Activated effector memory CD4-positive, alpha-beta T cell treated with Interleukin-2 at 50 U/mL for 16 hours (primary cell): Measurements from ENCODE around the gene HAPLN3.

Source experiments
- DNase-seq: peaks from one replicate; pipeline ENCODE4 v3.0.0-alpha.2; 2020

HAPLN3 gene

GRCh38 chr15:88891540-88892254, 3.6 kb downstream of the HAPLN3 start:
- no peak for DNase-seq

GRCh38 chr15:88890495-88890894, 4.8 kb downstream of the HAPLN3 start:
- DNase-seq, result no peak

- DNase-seq, result no peak
Measured at GRCh38 chr15:88888719-88889118, 6.6 kb downstream of the HAPLN3 start.

- no peak for DNase-seq
Measured at GRCh38 chr15:88887068-88887580, 8.2 kb downstream of the HAPLN3 start.

GRCh38 chr15:88882785-88883184, 12.6 kb downstream of the HAPLN3 start:
- DNase-seq, result no peak

- DNase-seq, result no peak
Measured at GRCh38 chr15:88881775-88882174, 13.6 kb downstream of the HAPLN3 start.

GRCh38 chr15:88880944-88881740, 14.2 kb downstream of the HAPLN3 start:
- no peak for DNase-seq

GRCh38 chr15:88878720-88879184, 16.6 kb downstream of the HAPLN3 start:
- DNase-seq, result no peak

- no peak for DNase-seq
Measured at GRCh38 chr15:88877906-88878305, 17.4 kb downstream of the HAPLN3 start.

- no peak for DNase-seq
Measured at GRCh38 chr15:88877415-88877814, 17.9 kb downstream of the HAPLN3 start.

- no peak for DNase-seq
Measured at GRCh38 chr15:88876573-88876972, 18.8 kb downstream of the HAPLN3 start.

GRCh38 chr15:88874684-88875083, 20.7 kb downstream of the HAPLN3 start:
- DNase-seq, result no peak

- DNase-seq, result no peak
Measured at GRCh38 chr15:88874275-88874674, 21.1 kb downstream of the HAPLN3 start.

GRCh38 chr15:88873786-88874185, 21.6 kb downstream of the HAPLN3 start:
- DNase-seq, result no peak

GRCh38 chr15:88872706-88873105, 22.6 kb downstream of the HAPLN3 start:
- DNase-seq, result no peak

- DNase-seq, result no peak
Measured at GRCh38 chr15:88872106-88872505, 23.2 kb downstream of the HAPLN3 start.

- no peak for DNase-seq
Measured at GRCh38 chr15:88871313-88871712, 24.0 kb downstream of the HAPLN3 start.

- no peak for DNase-seq
Measured at GRCh38 chr15:88866295-88866881, 29.0 kb downstream of the HAPLN3 start.

GRCh38 chr15:88865498-88866099, 29.7 kb downstream of the HAPLN3 start:
- DNase-seq, result no peak

- no peak for DNase-seq
Measured at GRCh38 chr15:88864861-88865497, 30.4 kb downstream of the HAPLN3 start.

- no peak for DNase-seq
Measured at GRCh38 chr15:88863412-88863811, 31.9 kb downstream of the HAPLN3 start.

- DNase-seq, result no peak
Measured at GRCh38 chr15:88860212-88860611, 35.1 kb downstream of the HAPLN3 start.

- DNase-seq, result no peak
Measured at GRCh38 chr15:88859550-88859949, 35.8 kb downstream of the HAPLN3 start.
